ENCODE results near the gene YDJC. TPM values are rescaled to one million over a fixed set of nuclear protein-coding genes. Genes with fewer than 3 reads are reported as not detected.

YDJC gene
- total and polyA plus RNA-seq, 9 of the 15 experiments (the other 6 are each of a cell fraction or from before 2014, with no cell fraction given): 13.5 to 871 (median 164) TPM

GRCh38 chr22:21602579-21602978, 27.2 kb downstream of the YDJC start:
- no peak overlapping the region for H3K4me3 ChIP-seq
- H3K9me3 ChIP-seq (replicated peaks; ENCODE audit: control insufficient read depth, insufficient read depth, low read depth, low read length): no peaks in the 10 kb centered on the region
- POLR2A ChIA-PET: interaction anchor here (0.6 to 76.8 kb wide), 4 partner anchors 6 to 708 kb away, joined by 3 to 4622 read pairs (median 2315); partner anchors contain the start of genes CCDC116, SDF2L1 and YDJC
- WGBS (ENCODE audit: insufficient coverage, low coverage, missing lambda C conversion rate): 72% methylated on average over 6 of the region's 6 CpGs
- intact Hi-C loops (cut with micrococcal nuclease): no loop called here
- FAIRE-seq (no peak), ATAC-seq (no peak), DNase-seq (ENCODE audit: extremely low read depth in 1 of 4, low spot score in 3 of 4) (no peak)
- no peak overlapping the region for H3K27ac ChIP-seq (ENCODE audit: extremely low read depth, low read depth, low read length)
- H3K9me1 ChIP-seq (ENCODE audit: control insufficient read depth, insufficient read depth, low read length): peaks cover 25% of the 10 kb centered on the region
- peaks cover 0 to 2% of the 10 kb centered on the region in 2 experiments; a peak in 1 of 5 replicates for H3K27me3 ChIP-seq (ENCODE audit: control insufficient read depth in 2 of 2, insufficient read depth in 2 of 2, low read length in 2 of 2)
- H3K4me1 ChIP-seq (replicated peaks in 1 of 2; ENCODE audit: control insufficient read depth in 2 of 2, insufficient read depth in 2 of 2, low read length in 2 of 2): peaks cover 19 to 27% of the 10 kb centered on the region in 2 experiments
- peaks cover 94% of the 10 kb centered on the region for H3K79me2 ChIP-seq (ENCODE audit: control insufficient read depth, insufficient read depth, low read length)
- no peak overlapping the region for H2AFZ ChIP-seq (ENCODE audit: low read depth, low read length)
- peak overlapping the region in 1 of 2 experiments; percentile 47; a peak in 1 of 4 replicates for H3K9ac ChIP-seq (ENCODE audit: insufficient read depth in 1 of 2, low read depth in 2 of 2, low read length in 2 of 2)
- BruUV-seq (replicated peaks): TSS peak; percentile 22
- no peak overlapping the region for H3K4me2 ChIP-seq (ENCODE audit: insufficient read depth, low read length)
- peaks cover 64% of the 10 kb centered on the region; the same call in 2 of the 3 replicates for H3K36me3 ChIP-seq (ENCODE audit: control insufficient read depth, insufficient read depth, low read length)
- H4K20me1 ChIP-seq (replicated peaks; ENCODE audit: control insufficient read depth, insufficient read depth, low read length): peaks cover 67% of the 10 kb centered on the region
- CTCF ChIA-PET (ENCODE audit: low intra/inter-chr PET ratio): no interaction called here
- in situ Hi-C loops (cut with MboI): no loop called here
- TF ChIP-seq ATF6 (CRISPR knock-in tag; IDR thresholded peaks at IDR 0.05) (no peak), MECOM (CRISPR knock-in tag; IDR thresholded peaks at IDR 0.05) (no peak), ZNF121 (CRISPR knock-in tag; conservative IDR thresholded peaks at IDR 0.05) (no peak), E2F3 (CRISPR knock-in tag; IDR thresholded peaks at IDR 0.05) (no peak), RBM34 (IDR thresholded peaks at IDR 0.05; ENCODE audit: borderline replicate concordance, insufficient read depth, low read length) (no peak), ZNF639 (CRISPR knock-in tag; conservative IDR thresholded peaks at IDR 0.05 in 1 of 2, IDR thresholded peaks at IDR 0.05 in 1 of 2) (0 out of 4 replicates have a peak, but pooled peaks of 1 of the 2 experiments have one; percentile 80), ZNF282 (CRISPR knock-in tag; IDR thresholded peaks at IDR 0.05) (no peak; the same call in 1 of the 2 replicates), ATF1 (CRISPR knock-in tag; IDR thresholded peaks at IDR 0.05) (no peak), ATF1 (tag; IDR thresholded peaks at IDR 0.05) (no peak), TEAD4 (IDR thresholded peaks at IDR 0.05; ENCODE audit: low read length) (no peak), TEAD4 (CRISPR knock-in tag; IDR thresholded peaks at IDR 0.05; ENCODE audit: borderline replicate concordance) (peak; percentile 92; the same call in 1 of the 2 replicates), ID3 (CRISPR knock-in tag; IDR thresholded peaks at IDR 0.05) (no peak), ID3 (tag; IDR thresholded peaks at IDR 0.05) (peak; percentile 18; the same call in 1 of the 2 replicates), NFYB (IDR thresholded peaks at IDR 0.05; ENCODE audit: extremely low read depth, insufficient read length) (no peak), BMI1 (IDR thresholded peaks at IDR 0.05; ENCODE audit: low read length) (no peak), USF2 (CRISPR knock-in tag; IDR thresholded peaks at IDR 0.05) (peak; percentile 16; the same call in 1 of the 2 replicates), RBM22 (IDR thresholded peaks at IDR 0.05; ENCODE audit: low read depth, low read length, poor library complexity, severe bottlenecking) (peak; percentile 27), SPI1 (IDR thresholded peaks at IDR 0.05; ENCODE audit: borderline replicate concordance, low read depth, low read length) (0 out of 2 replicates have a peak, but pooled peaks have one; percentile 1)

Data from K562 (cell line).